GM21619 (cell line): ENCODE measurements around the gene PNKD.

Experiments
- ATAC-seq: cut with Tn5 transposase; IDR thresholded peaks from one replicate; pipeline ENCODE4 v1.9.1; 2021; ENCODE audit not compliant: unreplicated experiment

Gene PNKD, protein sequence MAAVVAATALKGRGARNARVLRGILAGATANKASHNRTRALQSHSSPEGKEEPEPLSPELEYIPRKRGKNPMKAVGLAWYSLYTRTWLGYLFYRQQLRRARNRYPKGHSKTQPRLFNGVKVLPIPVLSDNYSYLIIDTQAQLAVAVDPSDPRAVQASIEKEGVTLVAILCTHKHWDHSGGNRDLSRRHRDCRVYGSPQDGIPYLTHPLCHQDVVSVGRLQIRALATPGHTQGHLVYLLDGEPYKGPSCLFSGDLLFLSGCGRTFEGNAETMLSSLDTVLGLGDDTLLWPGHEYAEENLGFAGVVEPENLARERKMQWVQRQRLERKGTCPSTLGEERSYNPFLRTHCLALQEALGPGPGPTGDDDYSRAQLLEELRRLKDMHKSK

GRCh38 chr2:218269900-218270720 lies at the start of gene PNKD, which contains the start of gene AAMP:
Gene PNKD, plus strand, starts transcription at chr2:218270519. Its CDS starts 17 bp downstream, at chr2:218270536.
Gene AAMP, minus strand, starts transcription at chr2:218270137. Its CDS starts 51 bp downstream, at chr2:218270086.
- ATAC-seq, result peak; percentile 88

GRCh38 chr2:218221000-218221399 lies 49.3 kb upstream of the PNKD start:
- no peak for ATAC-seq

GRCh38 chr2:218223046-218223445 lies 47.3 kb upstream of the PNKD start:
- no peak for ATAC-seq

- ATAC-seq, result no peak
Measured at GRCh38 chr2:218224186-218224585, 46.1 kb upstream of the PNKD start.

GRCh38 chr2:218226903-218227302 lies 43.4 kb upstream of the PNKD start:
- ATAC-seq, result no peak

GRCh38 chr2:218228366-218229090 lies 41.8 kb upstream of the PNKD start:
- ATAC-seq, result no peak

- ATAC-seq, result peak; percentile 90
Measured at GRCh38 chr2:218229239-218229638, 41.1 kb upstream of the PNKD start.

- no peak for ATAC-seq
Measured at GRCh38 chr2:218229851-218230250, 40.5 kb upstream of the PNKD start.

GRCh38 chr2:218230882-218231281 lies 39.4 kb upstream of the PNKD start:
- ATAC-seq, result peak; percentile 67

GRCh38 chr2:218233543-218233942 lies 36.8 kb upstream of the PNKD start:
- ATAC-seq, result no peak

DNA sequence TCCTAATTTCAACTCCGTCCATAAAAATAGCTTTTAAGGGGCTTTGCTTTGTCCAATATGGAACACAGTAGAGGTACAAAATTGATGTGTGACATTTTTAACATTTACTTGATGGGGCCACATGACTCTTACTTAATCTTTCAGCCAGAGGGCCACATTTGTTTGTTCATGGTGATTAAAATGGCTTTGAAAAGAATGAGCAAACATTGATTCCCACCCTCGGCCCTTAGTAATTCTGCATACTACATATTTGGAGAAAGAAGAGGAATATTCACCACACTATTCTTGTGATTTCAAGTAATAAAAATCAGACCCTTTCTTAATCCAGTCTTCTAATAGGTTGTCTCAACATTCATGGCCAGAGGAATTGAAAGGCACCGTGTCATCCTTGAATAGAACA lies 35.8 kb upstream of the PNKD start:
- ATAC-seq, result no peak

- ATAC-seq, result no peak
Measured at GRCh38 chr2:218235017-218235416, 35.3 kb upstream of the PNKD start.

GRCh38 chr2:218236829-218237228 lies 33.5 kb upstream of the PNKD start:
- no peak for ATAC-seq

DNA sequence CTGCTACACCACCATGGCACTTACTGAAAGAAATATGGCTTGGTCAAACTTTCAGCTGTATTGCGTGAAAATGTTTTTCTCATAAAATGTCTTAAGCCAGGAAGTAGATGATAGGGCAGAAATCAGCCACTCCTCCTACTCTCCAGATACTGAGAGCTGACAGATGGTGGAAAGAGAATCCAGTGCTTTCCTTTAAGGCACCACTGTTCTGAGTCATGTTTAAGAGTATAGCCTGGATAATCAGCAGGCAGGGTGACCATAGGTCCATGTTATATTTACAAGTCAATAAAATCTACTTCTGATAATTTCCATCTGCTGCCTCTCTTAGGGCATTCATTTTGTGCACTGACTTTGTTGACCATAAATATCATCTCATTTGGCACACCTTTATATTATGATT lies 31.4 kb upstream of the PNKD start:
- no peak for ATAC-seq

GRCh38 chr2:218244204-218244603 lies 26.1 kb upstream of the PNKD start:
- no peak for ATAC-seq

- ATAC-seq, result no peak
Measured at GRCh38 chr2:218244665-218245064, 25.7 kb upstream of the PNKD start.

DNA sequence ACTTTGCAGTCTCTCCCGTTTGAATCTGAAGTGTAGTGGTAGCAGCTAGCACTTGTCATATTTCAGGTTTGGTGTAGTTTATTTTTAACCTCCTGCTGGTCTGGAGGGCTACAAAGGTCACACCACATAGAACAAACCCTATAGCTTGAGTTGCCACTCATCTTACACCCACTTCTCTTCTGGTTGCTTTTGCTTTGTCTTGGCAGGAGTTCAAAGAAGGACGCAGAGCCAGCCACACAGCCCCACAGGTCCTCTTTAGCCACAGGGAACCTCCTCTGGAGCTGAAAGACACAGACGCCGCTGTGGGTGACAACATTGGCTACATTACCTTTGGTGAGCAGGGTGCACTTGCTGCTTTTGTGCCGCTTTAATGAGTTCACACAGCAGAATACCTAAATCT lies 25.1 kb upstream of the PNKD start:
- ATAC-seq, result no peak

GRCh38 chr2:218249691-218250090 lies 20.6 kb upstream of the PNKD start:
- ATAC-seq, result no peak

DNA sequence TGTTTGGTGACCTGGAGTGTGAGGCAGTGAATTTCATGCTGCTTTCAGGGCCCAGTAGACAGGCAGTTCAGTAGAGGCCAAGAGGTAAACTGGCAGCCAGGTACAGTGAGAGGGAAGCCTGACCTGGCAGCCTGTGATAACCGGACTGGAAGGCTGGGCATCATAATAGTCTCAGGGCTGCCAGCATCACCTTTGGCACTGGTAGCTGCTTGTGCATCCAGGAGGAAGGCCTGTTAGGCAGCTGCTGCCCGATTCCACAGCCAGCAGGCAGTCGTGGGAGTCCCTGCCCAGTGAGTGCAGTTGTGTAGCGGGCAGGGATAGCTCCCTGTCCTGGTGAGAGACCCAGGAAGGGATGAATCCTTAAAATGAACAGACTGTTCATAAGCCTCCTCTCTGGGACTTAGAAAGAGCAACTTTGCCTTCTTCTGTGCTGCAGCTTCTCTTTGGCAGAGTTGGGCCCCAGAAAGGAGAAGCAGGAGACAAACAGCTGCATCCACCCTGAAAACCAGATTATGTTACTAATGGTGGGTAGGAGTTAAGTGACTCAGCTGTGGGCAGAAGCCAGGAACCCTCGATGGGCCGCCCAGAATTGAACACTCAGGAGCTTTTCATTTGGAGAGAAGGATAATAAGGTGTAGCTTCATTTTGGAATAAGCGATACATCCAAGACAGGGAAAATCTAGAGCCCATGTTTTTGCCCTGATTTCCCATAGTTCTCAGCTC lies 17.6 kb upstream of the PNKD start:
- ATAC-seq, result no peak

DNA sequence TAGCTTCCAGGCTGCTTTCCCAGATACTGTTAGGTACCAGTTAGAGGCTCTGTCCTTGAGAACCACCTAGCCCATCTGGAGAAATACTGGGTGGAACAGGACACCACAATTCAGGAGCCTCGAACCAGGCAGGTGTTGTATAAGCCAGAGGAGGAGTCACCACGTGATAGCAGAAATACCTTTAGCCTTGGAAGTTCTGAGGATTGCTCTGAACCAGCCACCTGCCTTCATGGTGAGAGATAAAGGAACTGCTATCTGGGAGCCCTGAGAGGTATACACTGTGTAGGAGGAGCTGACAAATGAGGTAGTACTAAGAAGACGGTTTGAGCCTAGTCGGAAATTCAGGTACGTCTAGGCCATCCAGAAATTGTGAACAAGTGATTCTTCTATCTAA lies 17.1 kb upstream of the PNKD start:
- ATAC-seq, result no peak

DNA sequence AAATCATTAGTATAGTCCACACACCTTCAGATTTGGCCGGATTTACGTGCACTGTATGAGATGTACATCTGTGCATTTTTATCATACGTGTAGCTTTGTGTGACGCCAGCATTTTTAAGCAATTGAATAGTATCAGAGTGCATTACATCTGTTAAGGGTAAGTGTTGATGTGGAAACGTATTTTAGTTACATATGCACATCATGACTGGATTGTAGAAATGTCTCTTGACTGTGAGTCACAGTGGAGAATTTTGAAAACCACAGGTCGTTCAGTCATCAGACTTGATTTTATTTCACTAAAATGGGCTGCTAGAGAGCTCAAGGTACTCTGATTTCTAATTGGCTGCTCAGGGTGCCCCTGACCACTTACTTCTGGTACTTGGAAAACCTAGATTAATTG lies 14.9 kb upstream of the PNKD start:
- no peak for ATAC-seq
